SK-N-SH (cell line): ENCODE data around the gene NAV2. TPM values are rescaled to one million over a fixed set of nuclear protein-coding genes. Genes with fewer than 3 reads are reported as not detected.

Source experiments
- CTCF ChIA-PET: fragments of 300-600, 350-600 bp; formaldehyde crosslinking; extraction: SDS; loops from one replicate; lab custom pipeline; 2021; lab: Yijun Ruan, JAX
- POLR2A ChIA-PET: fragments of 350-600 bp; sonication (Branson Sonifier 250); formaldehyde crosslinking; extraction: SDS; loops from one replicate; lab custom pipeline; 2020; ENCODE audit warnings: antibody characterized with exemption, inconsistent platforms; lab: Yijun Ruan, JAX
- DNase-seq: peaks from one replicate; pipeline ENCODE4 v3.0.0; 2012
- H2AFZ ChIP-seq: fragments of 200-600 bp; sonication (generic); 2 replicates; pipeline ENCODE4 v1.8.1; 2016; ENCODE audit warnings: antibody characterized with exemption, mild to moderate bottlenecking, low read depth
- H3F3A ChIP-seq: fragments of 200-600 bp; sonication (generic); replicated peaks from 2 replicates; pipeline ENCODE3; 2016; ENCODE audit warnings: antibody characterized with exemption, mild to moderate bottlenecking; ENCODE audit not compliant: insufficient read depth
- H3K27ac ChIP-seq, 2 experiments: fragments of 200-500 bp in 1 of 2; fragments of 200-600 bp in 1 of 2; sonication (Bioruptor generic) in 1 of 2; sonication (generic), shearing (Covaris generic) in 1 of 2; 2 replicates each; pipeline versions ENCODE4 v1.5.1 to v1.6.1; 2014 to 2016; ENCODE audit warnings: low read depth in 2 of 2, inconsistent platforms in 1 of 2, low read length in 1 of 2, mild to moderate bottlenecking in 1 of 2, mixed read lengths in 1 of 2
- H3K27me3 ChIP-seq: fragments of 200-600 bp; sonication (generic), shearing (Covaris generic); 2 replicates; pipeline ENCODE4 v1.6.1; 2016; ENCODE audit warnings: mixed run types; ENCODE audit not compliant: insufficient read depth
- H3K36me3 ChIP-seq, 2 experiments: fragments of 200-500 bp in 1 of 2; fragments of 200-600 bp in 1 of 2; sonication (Bioruptor generic) in 1 of 2; sonication (generic) in 1 of 2; replicated peaks in 1 of 2; 2 replicates each; pipeline versions ENCODE3 to v1.5.1; 2014 to 2016; ENCODE audit warnings: low read length in 1 of 2, mild to moderate bottlenecking in 1 of 2; ENCODE audit not compliant: insufficient read depth in 2 of 2, control insufficient read depth in 1 of 2
- H3K4me1 ChIP-seq, 2 experiments: fragments of 200-500 bp in 1 of 2; fragments of 200-600 bp in 1 of 2; sonication (Bioruptor generic) in 1 of 2; sonication (generic), shearing (Covaris generic) in 1 of 2; 2 replicates each; pipeline versions ENCODE4 v1.5.1 to v1.6.1; 2014 to 2016; ENCODE audit warnings: low read depth in 1 of 2, low read length in 1 of 2, mixed run types in 1 of 2; ENCODE audit not compliant: insufficient read depth in 2 of 2, control insufficient read depth in 1 of 2
- H3K4me2 ChIP-seq: fragments of 200-600 bp; sonication (generic), shearing (Covaris generic); 2 replicates; pipeline ENCODE4 v1.6.1; 2017; ENCODE audit warnings: mixed run types
- H3K4me3 ChIP-seq, 2 experiments: fragments of 200-500 bp in 1 of 2; fragments of 200-600 bp in 1 of 2; sonication (Bioruptor generic) in 1 of 2; sonication (generic), shearing (Covaris generic) in 1 of 2; 2 replicates each; pipeline versions ENCODE4 v1.5.1 to v1.8.1; 2014 to 2016; ENCODE audit warnings: low read depth in 2 of 2, inconsistent platforms in 1 of 2, low read length in 1 of 2, mild to moderate bottlenecking in 1 of 2, mixed read lengths in 1 of 2, moderate library complexity in 1 of 2
- H3K79me2 ChIP-seq: fragments of 200-600 bp; sonication (generic); 2 replicates; pipeline ENCODE4 v1.8.1; 2017; ENCODE audit warnings: mild to moderate bottlenecking; ENCODE audit not compliant: insufficient read depth
- H3K9ac ChIP-seq: fragments of 200-600 bp; sonication (generic); 2 replicates; pipeline ENCODE4 v1.6.1; 2017; ENCODE audit warnings: mixed run types
- H3K9me2 ChIP-seq: fragments of 200-600 bp; sonication (generic); 2 replicates; pipeline ENCODE4 v1.6.1; 2017; ENCODE audit warnings: mixed run types
- H3K9me3 ChIP-seq: fragments of 200-600 bp; sonication (generic); 2 replicates; pipeline ENCODE4 v1.6.1; 2017; ENCODE audit warnings: mixed run types, mild to moderate bottlenecking, moderate library complexity
- H4K20me1 ChIP-seq: fragments of 200-600 bp; sonication (generic); 2 replicates; pipeline ENCODE4 v1.6.1; 2017; ENCODE audit warnings: mild to moderate bottlenecking, mixed run types; ENCODE audit not compliant: insufficient read depth
- CHD2 ChIP-seq: fragments of 150-350 bp; IDR thresholded peaks from 2 replicates; pipeline ENCODE4 v1.6.1; 2018; ENCODE audit warnings: low read length; ENCODE audit not compliant: partially characterized antibody
- ELF1 ChIP-seq: IDR thresholded peaks from 2 replicates; pipeline ENCODE4 v1.4.0; 2012
- EZH2phosphoT487 ChIP-seq: fragments of 200-600 bp; sonication (generic); IDR thresholded peaks from 2 replicates; pipeline ENCODE4 v1.6.1; 2017; ENCODE audit warnings: low read depth, mixed run types, mild to moderate bottlenecking, antibody characterized with exemption, moderate library complexity, borderline replicate concordance
- FOSL2 ChIP-seq: IDR thresholded peaks from 2 replicates; pipeline ENCODE4 v1.4.0; 2012; ENCODE audit warnings: low read depth, mild to moderate bottlenecking, moderate library complexity, borderline replicate concordance
- FOXJ3 ChIP-seq: sonication (generic); formaldehyde crosslinking; IDR thresholded peaks from 2 replicates; pipeline ENCODE4 v1.5.1; 2020; ENCODE audit warnings: mild to moderate bottlenecking, missing genetic modification reagents
- FOXM1 ChIP-seq: IDR thresholded peaks from 2 replicates; pipeline ENCODE4 v1.4.0; 2012; ENCODE audit warnings: low read depth, mild to moderate bottlenecking
- GATA2 ChIP-seq: sonication (generic); formaldehyde crosslinking; IDR thresholded peaks from 2 replicates; pipeline ENCODE4 v1.5.0; 2020; ENCODE audit warnings: mild to moderate bottlenecking, missing genetic modification reagents
- JUND ChIP-seq: IDR thresholded peaks from 2 replicates; pipeline ENCODE4 v1.4.0; 2012
- MEF2A ChIP-seq: IDR thresholded peaks from 2 replicates; pipeline ENCODE4 v1.4.0; 2012; ENCODE audit warnings: low read depth, borderline replicate concordance
- MXI1 ChIP-seq: IDR thresholded peaks from 2 replicates; pipeline ENCODE4 v1.6.1; 2012; ENCODE audit warnings: mild to moderate bottlenecking, low read depth, low read length, improper control_type of control experiment
- NFIC ChIP-seq: IDR thresholded peaks from 2 replicates; pipeline ENCODE4 v1.4.0; 2012; ENCODE audit warnings: borderline replicate concordance
- NRF1 ChIP-seq: IDR thresholded peaks from 2 replicates; pipeline ENCODE4 v1.6.1; 2012; ENCODE audit warnings: low read depth, mild to moderate bottlenecking, low read length
- POLR2AphosphoS5 ChIP-seq: IDR thresholded peaks from 2 replicates; pipeline ENCODE4 v1.6.1; 2012; ENCODE audit warnings: low read depth, low read length
- RCOR1 ChIP-seq: fragments of 150-350 bp; IDR thresholded peaks from 2 replicates; pipeline ENCODE4 v1.6.1; 2017; ENCODE audit warnings: antibody characterized with exemption, low read length
- RFX5 ChIP-seq: IDR thresholded peaks from 2 replicates; pipeline ENCODE4 v1.6.1; 2012; ENCODE audit warnings: mild to moderate bottlenecking, improper control_type of control experiment, low read length
- RXRA ChIP-seq: IDR thresholded peaks from 2 replicates; pipeline ENCODE4 v1.4.0; 2012; ENCODE audit warnings: low read depth, mild to moderate bottlenecking, borderline replicate concordance
- SMC3 ChIP-seq: IDR thresholded peaks from 2 replicates; pipeline ENCODE4 v1.6.1; 2012; ENCODE audit warnings: low read depth, low read length, improper control_type of control experiment
- TAF1 ChIP-seq: IDR thresholded peaks from 2 replicates; pipeline ENCODE4 v1.6.1; 2012; ENCODE audit warnings: low read depth, mild to moderate bottlenecking, low read length, moderate library complexity, borderline replicate concordance
- TEAD4 ChIP-seq: IDR thresholded peaks from 2 replicates; pipeline ENCODE4 v1.4.0; 2012; ENCODE audit warnings: mild to moderate bottlenecking, borderline replicate concordance; ENCODE audit not compliant: insufficient read depth
- YY1 ChIP-seq: IDR thresholded peaks from 2 replicates; pipeline ENCODE4 v1.4.0; 2012; ENCODE audit warnings: low read depth, mild to moderate bottlenecking
- WGBS: methylation state at CpG from one replicate; pipeline ENCODE4 v1.1.6; 2017; ENCODE audit warnings: low lambda C conversion rate; 5-methylcytosine and 5-hydroxymethylcytosine counted together
- polyA plus RNA-seq, 3 experiments: library from polyadenylated mRNA; depleted of rRNA; stranded (reverse); fragments of >200 nt; gene quantifications; 2 replicates each; pipeline ENCODE4 v1.2.3, GENCODE V29; 2012
- TF ChIP-seq, protein P1 (sequence below): IDR thresholded peaks from 2 replicates; pipeline ENCODE4 v1.4.0; 2012; ENCODE audit warnings: low read depth
- TF ChIP-seq, protein P2 (sequence below): IDR thresholded peaks from 2 replicates; pipeline ENCODE4; 2012
- TF ChIP-seq, protein P3 (sequence below): IDR thresholded peaks from 2 replicates; pipeline ENCODE4 v1.4.0; 2012; ENCODE audit warnings: low read depth, borderline replicate concordance
- TF ChIP-seq, protein P4 (sequence below): fragments of 150-350 bp; IDR thresholded peaks from 2 replicates; pipeline ENCODE4 v1.6.1; 2016; ENCODE audit warnings: mild to moderate bottlenecking, low read depth, low read length
- TF ChIP-seq, protein P5 (sequence below): fragments of 200-600 bp; sonication (generic); IDR thresholded peaks from 2 replicates; pipeline ENCODE4 v1.6.1; 2017; ENCODE audit warnings: antibody characterized with exemption, mild to moderate bottlenecking, moderate library complexity

The NAV2 gene
- polyA plus RNA-seq, 1 of the 3 experiments (the other 2 are of a cell fraction): 26.2 TPM

DNA sequence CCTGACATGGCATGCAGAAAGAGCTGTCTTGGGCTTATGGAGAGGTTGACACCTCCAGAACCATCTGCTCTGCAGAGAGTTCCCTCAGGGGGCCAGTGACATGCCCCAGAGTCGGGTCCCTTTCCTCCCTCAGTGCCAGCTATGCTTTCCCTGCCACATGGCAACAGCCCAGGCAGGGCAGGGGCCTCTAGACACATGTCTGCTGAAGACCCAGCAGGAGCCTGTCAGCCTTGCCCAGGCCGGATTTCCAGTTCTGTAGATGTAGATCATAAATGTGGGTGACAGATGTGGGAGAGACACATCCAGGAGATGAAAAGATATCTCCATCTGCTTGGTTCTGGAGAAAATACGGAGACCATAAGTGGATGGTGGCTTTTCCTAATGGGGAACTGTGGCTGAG lies 25.5 kb downstream of the NAV2 start:
- Histone ChIP-seq H2AFZ (no peak overlapping the region), H3F3A (peaks cover 27% of the 10 kb centered on the region), H3K79me2 (peaks cover 96% of the 10 kb centered on the region), H3K27ac (peak overlapping the region; percentile 32 to 85; a peak in 3 of 4 replicates), H4K20me1 (peaks cover 91% of the 10 kb centered on the region), H3K9me2 (no peaks in the 10 kb centered on the region), H3K27me3 (no peaks in the 10 kb centered on the region), H3K4me1 (peaks cover 30 to 87% of the 10 kb centered on the region in 2 experiments), H3K4me3 (no peak overlapping the region), H3K9ac (no peak overlapping the region), H3K36me3 (no peaks in the 10 kb centered on the region), H3K9me3 (no peaks in the 10 kb centered on the region), H3K4me2 (no peak overlapping the region)
- 18% methylated on average over 3 of the region's 3 CpGs for WGBS
- POLR2A ChIA-PET: interaction anchor here (1.7 to 3.8 kb wide), 6 partner anchors 10 to 178 kb away, joined by 5 to 26 read pairs (median 12); partner anchors contain the start of gene NAV2
- CTCF ChIA-PET: interaction anchor here (1.1 to 8.2 kb wide), 14 partner anchors 9 to 179 kb away, joined by 3 to 92 read pairs (median 5); no protein-coding TSS in a partner anchor
- peak; percentile 74 for DNase-seq
- TF ChIP-seq YY1 (no peak), EZH2phosphoT487 (no peak), FOXM1 (no peak), NRF1 (no peak), TAF1 (no peak), FOXJ3 (CRISPR knock-in tag) (peak; percentile 86), SMC3 (no peak), CHD2 (peak; percentile 69), JUND (no peak), MEF2A (no peak), NFIC (no peak), RCOR1 (peak; percentile 90), ELF1 (no peak), RFX5 (no peak), GATA2 (peak; percentile 96), MXI1 (peak; percentile 99), FOSL2 (no peak), POLR2AphosphoS5 (peak; percentile 59), TEAD4 (no peak), RXRA (no peak)
- TF ChIP-seq, protein P1, sequence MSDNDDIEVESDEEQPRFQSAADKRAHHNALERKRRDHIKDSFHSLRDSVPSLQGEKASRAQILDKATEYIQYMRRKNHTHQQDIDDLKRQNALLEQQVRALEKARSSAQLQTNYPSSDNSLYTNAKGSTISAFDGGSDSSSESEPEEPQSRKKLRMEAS: 0 out of 2 replicates have a peak, but pooled peaks have one; percentile 31
- TF ChIP-seq, protein P2, sequence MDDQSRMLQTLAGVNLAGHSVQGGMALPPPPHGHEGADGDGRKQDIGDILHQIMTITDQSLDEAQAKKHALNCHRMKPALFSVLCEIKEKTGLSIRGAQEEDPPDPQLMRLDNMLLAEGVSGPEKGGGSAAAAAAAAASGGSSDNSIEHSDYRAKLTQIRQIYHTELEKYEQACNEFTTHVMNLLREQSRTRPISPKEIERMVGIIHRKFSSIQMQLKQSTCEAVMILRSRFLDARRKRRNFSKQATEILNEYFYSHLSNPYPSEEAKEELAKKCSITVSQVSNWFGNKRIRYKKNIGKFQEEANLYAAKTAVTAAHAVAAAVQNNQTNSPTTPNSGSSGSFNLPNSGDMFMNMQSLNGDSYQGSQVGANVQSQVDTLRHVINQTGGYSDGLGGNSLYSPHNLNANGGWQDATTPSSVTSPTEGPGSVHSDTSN: no peak
- TF ChIP-seq, protein P3, sequence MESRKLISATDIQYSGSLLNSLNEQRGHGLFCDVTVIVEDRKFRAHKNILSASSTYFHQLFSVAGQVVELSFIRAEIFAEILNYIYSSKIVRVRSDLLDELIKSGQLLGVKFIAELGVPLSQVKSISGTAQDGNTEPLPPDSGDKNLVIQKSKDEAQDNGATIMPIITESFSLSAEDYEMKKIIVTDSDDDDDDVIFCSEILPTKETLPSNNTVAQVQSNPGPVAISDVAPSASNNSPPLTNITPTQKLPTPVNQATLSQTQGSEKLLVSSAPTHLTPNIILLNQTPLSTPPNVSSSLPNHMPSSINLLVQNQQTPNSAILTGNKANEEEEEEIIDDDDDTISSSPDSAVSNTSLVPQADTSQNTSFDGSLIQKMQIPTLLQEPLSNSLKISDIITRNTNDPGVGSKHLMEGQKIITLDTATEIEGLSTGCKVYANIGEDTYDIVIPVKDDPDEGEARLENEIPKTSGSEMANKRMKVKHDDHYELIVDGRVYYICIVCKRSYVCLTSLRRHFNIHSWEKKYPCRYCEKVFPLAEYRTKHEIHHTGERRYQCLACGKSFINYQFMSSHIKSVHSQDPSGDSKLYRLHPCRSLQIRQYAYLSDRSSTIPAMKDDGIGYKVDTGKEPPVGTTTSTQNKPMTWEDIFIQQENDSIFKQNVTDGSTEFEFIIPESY: no peak
- TF ChIP-seq, protein P4, sequence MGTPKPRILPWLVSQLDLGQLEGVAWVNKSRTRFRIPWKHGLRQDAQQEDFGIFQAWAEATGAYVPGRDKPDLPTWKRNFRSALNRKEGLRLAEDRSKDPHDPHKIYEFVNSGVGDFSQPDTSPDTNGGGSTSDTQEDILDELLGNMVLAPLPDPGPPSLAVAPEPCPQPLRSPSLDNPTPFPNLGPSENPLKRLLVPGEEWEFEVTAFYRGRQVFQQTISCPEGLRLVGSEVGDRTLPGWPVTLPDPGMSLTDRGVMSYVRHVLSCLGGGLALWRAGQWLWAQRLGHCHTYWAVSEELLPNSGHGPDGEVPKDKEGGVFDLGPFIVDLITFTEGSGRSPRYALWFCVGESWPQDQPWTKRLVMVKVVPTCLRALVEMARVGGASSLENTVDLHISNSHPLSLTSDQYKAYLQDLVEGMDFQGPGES: no peak
- TF ChIP-seq, protein P5, sequence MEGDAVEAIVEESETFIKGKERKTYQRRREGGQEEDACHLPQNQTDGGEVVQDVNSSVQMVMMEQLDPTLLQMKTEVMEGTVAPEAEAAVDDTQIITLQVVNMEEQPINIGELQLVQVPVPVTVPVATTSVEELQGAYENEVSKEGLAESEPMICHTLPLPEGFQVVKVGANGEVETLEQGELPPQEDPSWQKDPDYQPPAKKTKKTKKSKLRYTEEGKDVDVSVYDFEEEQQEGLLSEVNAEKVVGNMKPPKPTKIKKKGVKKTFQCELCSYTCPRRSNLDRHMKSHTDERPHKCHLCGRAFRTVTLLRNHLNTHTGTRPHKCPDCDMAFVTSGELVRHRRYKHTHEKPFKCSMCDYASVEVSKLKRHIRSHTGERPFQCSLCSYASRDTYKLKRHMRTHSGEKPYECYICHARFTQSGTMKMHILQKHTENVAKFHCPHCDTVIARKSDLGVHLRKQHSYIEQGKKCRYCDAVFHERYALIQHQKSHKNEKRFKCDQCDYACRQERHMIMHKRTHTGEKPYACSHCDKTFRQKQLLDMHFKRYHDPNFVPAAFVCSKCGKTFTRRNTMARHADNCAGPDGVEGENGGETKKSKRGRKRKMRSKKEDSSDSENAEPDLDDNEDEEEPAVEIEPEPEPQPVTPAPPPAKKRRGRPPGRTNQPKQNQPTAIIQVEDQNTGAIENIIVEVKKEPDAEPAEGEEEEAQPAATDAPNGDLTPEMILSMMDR: no peak
